ENCODE results near the gene MAST4. TPM values are rescaled to one million over a fixed set of nuclear protein-coding genes. Genes with fewer than 3 reads are reported as not detected.

Gene MAST4
- total and polyA plus RNA-seq, 2 of the 8 experiments (the other 6 are each of a cell fraction or from before 2014, with no cell fraction given) = 1.5 to 2.6 TPM

DNA sequence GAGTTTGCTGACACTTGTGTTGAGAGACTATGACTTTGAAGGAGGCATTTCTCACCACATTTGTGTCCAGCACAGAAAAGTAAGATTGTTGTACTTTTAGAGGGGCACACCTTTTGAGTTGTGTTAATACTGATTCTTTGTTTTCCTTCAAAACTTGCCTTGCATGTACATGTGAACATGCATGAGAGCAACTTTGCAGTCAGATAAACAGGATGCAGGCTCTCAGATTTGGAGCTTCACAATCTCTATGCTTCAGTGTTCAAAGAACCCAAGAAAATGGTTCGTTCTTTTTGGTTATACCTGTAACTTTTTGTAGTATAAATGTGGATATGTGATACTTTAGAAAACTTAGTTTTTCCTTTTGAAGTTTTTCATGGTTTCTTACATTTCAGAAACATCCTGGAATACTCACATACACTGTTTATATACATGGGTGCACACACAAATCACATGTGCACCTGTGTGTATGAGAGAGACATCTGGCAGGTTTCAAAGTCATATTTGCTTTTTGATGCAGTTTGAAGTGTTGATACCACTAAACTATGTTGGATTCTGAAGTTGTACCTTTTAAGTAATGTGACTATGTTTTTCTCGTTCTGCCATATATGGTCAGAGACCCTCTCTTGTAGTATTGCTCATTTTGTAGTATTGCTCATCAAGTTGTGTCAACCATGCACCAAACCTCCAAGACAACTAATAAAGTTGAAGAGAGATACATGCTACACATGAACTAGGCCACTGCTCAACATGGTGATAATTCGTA lies 409.7 kb downstream of the MAST4 start (continued):
- no peak for TF ChIP-seq NANOG (IDR thresholded peaks at IDR 0.05; ENCODE audit: insufficient read depth, low read depth, low read length, poor library complexity, severe bottlenecking)

Measured in H1 (cell line).